GM18498 (cell line): Measurements from ENCODE around the gene SLC19A1.

ENCODE experiments used
- ATAC-seq: cut with Tn5 transposase; IDR thresholded peaks from one replicate; pipeline ENCODE4 v1.9.1; 2021; ENCODE audit warnings: mild to moderate bottlenecking, moderate library complexity; ENCODE audit not compliant: unreplicated experiment

SLC19A1 gene

GRCh38 chr21:45469273-45470086 lies 72.8 kb downstream of the SLC19A1 start:
- ATAC-seq = no peak

DNA sequence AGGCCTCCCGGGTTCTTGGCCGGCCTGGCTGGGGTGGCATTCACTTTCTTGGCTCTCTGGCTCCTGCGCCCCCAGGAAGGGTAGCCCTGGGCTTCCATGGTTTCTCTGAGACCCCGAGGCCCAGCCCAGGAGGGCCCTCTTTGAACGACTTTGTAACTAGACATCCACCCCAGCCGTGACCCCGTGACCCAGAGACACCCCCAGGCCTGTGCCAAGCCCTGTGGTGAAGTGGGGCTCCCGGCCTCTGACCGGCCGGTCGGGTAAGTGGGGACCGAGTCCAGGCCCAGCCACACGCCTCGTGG lies 73.3 kb downstream of the SLC19A1 start:
- ATAC-seq = no peak

GRCh38 chr21:45468051-45468970 lies 73.9 kb downstream of the SLC19A1 start:
- no peak for ATAC-seq

- ATAC-seq = no peak
Observed at GRCh38 chr21:45467221-45467779, 74.9 kb downstream of the SLC19A1 start.

- ATAC-seq = no peak
Observed at GRCh38 chr21:45466330-45467220, 75.7 kb downstream of the SLC19A1 start.

GRCh38 chr21:45465611-45466329 lies 76.5 kb downstream of the SLC19A1 start:
- no peak for ATAC-seq

DNA sequence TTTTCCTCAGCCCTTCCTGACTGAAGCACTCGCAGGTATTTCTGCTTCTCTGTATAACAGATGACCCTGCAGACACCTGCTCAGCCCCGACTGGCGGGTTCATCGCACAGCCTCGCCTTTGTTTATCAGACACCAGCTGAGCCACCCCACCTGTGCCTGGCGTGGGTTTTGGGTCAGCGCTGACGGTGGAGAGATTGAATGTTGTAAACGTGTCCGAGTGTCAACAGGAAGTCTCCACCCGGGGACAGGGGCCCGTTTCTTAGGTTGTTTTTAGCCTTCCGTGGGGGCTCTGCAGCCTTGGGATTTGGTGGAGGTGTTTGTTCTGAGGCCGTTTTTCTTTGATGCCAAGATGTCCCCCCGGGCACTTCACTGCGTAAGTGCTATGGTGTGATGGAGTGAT lies 77.1 kb downstream of the SLC19A1 start:
- no peak for ATAC-seq

- ATAC-seq = no peak
Observed at GRCh38 chr21:45464309-45464708, 77.9 kb downstream of the SLC19A1 start.

GRCh38 chr21:45463871-45464270 lies 78.4 kb downstream of the SLC19A1 start:
- no peak for ATAC-seq

DNA sequence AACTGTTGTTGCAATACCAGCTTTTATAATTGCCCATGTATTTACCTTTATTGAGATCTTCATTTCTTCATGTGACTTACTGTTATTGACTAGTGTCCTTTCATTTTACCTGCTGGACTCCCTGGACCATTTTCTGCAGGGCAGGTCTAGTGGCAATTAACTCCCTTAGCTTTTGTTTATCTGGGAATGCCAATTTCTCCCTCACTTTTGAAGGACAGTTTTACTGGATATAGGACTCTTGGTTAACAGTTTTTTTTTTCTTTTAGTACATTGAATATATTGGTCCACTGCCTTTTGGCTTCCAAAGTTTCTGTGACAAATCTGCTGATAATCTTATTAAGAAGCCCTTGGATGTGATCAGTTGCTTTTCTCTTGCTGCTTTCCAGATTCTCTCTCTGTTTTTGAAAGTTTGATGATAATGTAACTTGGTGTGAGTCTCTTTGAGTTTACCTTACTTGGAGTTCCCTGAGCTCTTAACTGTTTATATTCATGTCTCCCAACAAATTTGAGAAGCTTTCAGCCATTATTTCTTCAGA lies 80.4 kb downstream of the SLC19A1 start:
- no peak for ATAC-seq

DNA sequence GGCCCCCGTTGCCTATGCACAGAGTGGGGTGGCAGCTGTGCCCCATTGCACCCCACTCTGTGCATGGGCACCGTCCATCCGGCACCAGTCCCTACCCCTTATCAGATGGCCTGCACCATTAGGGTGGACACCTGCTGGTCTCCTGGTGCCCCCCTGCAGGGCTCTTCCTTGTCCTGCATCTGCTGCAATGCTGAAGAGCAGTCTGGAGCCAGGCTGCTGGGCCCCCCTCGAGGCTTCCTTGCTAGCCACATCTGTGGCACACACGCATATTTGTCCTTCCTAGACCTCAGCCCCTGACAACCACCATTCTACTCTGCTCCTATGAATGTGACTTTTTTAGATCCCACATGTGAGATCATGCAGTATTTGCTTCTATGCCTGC lies 80.9 kb downstream of the SLC19A1 start:
- no peak for ATAC-seq

DNA sequence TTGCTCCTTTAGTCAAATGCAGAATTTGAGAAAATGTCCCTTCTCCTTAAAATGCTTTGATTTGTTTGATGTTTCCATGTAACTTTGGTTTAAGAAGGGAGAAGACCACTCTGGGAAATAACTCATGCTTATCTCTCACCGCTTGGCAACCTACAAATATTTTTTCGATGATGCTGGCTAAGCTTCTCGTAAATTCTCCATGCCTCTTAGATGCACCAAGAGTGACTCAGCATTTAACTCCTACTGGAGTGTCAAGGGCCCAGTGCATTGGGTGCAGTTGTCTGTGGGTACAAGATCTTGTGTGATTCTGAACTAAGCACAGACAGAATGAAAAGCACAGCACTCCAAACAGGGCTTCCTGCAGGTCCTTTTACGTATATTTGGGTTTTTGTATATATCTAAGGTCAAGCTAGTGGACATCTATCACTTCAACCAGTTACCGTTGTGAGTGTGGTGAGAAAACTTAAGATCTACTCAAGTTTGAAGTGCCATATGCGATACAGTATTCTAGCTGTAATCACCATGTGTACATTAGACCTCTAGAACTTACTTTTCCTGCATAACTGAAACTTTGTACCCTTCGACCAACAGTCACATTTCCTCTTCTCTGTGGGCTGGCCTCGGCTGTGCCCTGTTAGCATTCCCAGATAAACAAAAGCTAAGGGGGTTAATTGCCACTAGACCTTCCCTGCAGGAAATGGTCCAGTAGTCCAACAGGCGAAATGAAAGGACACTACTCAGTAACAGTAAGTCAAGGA lies 81.5 kb downstream of the SLC19A1 start:
- ATAC-seq = no peak

DNA sequence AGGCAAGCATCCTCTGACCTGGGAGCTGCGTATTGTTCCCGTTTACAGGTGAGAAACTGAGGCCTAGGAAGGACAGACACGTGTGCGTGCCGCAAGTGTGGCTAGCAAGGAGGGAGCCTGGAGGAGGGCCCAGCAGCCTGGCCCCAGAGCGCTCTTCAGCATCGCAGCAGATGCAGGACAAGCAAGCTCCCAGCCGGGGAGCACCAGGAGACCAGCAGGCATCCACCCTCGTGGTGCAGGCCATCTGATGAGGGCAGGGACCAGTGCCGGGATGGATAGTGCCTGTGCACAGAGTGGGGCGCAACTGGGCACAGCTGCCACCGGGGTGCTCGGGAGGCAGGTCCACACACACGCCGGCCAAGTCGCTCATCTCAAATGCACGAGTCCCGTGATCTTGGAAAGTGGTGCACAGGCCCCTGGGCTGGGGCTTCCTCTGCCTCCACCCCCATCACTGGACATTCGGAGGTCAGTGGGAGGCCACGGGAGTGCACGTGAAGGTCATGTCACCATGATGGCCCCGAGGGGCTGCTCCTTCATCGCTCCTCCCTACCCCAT lies 82.2 kb downstream of the SLC19A1 start:
- ATAC-seq = no peak

GRCh38 chr21:45459171-45460010 lies 82.8 kb downstream of the SLC19A1 start:
- ATAC-seq = no peak

DNA sequence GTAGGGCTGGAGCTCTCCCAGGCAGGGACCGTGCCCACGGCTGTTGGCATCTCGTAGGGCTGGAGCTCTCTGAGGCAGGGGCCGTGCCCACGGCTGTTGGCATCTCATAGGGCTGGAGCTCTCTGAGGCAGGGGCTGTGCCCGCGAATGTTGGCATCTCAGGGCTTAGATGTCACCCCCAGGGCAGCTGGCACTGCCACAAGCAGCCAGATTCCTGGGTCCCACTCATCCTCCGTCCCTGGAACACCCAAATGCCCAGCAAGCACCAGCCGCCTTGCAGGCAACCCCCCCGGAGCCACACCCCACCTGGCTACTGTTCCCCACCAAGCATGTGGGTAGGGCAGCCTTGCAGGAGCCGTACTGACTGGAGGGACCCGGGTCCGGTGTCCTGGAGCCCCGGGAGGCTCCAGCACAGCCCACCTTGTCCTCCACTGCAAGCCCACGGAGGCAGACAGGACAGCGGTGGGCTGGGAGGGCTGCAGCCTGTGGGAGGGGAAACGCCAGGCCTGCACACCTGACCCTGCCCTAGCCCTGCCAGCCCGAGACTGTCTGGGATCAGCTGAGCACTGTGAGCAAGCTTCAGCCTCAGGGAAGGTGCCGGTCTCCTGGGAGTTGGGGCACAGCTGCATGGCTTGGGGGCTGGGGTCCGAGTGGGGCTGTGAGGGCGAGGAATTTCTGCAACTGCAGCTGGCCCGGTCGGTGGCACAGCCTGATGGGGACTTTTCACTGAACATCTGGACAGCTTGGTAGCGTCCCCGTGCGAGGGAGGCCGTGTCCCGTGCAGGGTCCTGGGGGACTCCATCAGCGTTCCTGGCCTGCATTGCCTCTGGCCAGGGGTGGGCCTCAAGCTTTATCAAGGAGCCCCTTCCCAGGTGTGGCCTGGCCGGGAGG lies 83.7 kb downstream of the SLC19A1 start:
- ATAC-seq = no peak

- ATAC-seq = no peak
Observed at GRCh38 chr21:45457832-45458172, 84.4 kb downstream of the SLC19A1 start.

- no peak for ATAC-seq
Observed at GRCh38 chr21:45457161-45457831, 84.9 kb downstream of the SLC19A1 start.
